SU-DHL-6 (cell line): Measurements from ENCODE around the gene EFCAB6.

ENCODE experiments used
- CTCF ChIP-seq: fragments of 200-600 bp; sonication (generic); IDR thresholded peaks from one replicate; pipeline ENCODE4 v1.5.1; 2017; ENCODE audit warnings: antibody characterized with exemption, mild to moderate bottlenecking, low read length, moderate library complexity; ENCODE audit not compliant: insufficient read depth, poor library complexity, severe bottlenecking
- EZH2phosphoT487 ChIP-seq: fragments of 200-600 bp; sonication (generic), shearing (Covaris generic); conservative IDR thresholded peaks from 2 replicates; pipeline ENCODE4 v1.6.1; 2018; ENCODE audit warnings: mild to moderate bottlenecking, antibody characterized with exemption, low read length, moderate library complexity, mixed read lengths

GRCh38 chr22:43483266-43483665 lies 328.8 kb downstream of the EFCAB6 start:
- TF ChIP-seq CTCF (no peak), EZH2phosphoT487 (no peak)
